ENCODE measurements around the gene P2RY8.

- TF ChIP-seq POLR2AphosphoS5 (IDR thresholded peaks at IDR 0.05): peak; percentile 86 to 93 (median 86)
- TF ChIP-seq CTCF (IDR thresholded peaks at IDR 0.05 in 8 of 11, conservative IDR thresholded peaks at IDR 0.05 in 3 of 11): peak in 3 of 11 experiments; percentile 19 to 44 (median 32)
These were observed 84.2 kb downstream of the P2RY8 start, which contains the start of gene ASMTL for GRCh38 chrX:1452516-1453394.

Measured in spleen (tissue), 7 donors.